HepG2 (cell line): ENCODE measurements around the gene TH. TPM values are rescaled to one million over a fixed set of nuclear protein-coding genes. Genes with fewer than 3 reads are reported as not detected.

Experiments used
- EED ChIP-seq: sonication (generic); formaldehyde crosslinking; IDR thresholded peaks from 2 replicates; pipeline ENCODE4 v1.5.0; 2020; ENCODE audit warnings: mild to moderate bottlenecking, missing genetic modification reagents
- EP300 ChIP-seq, 3 experiments: sonication (generic) in 1 of 3; formaldehyde crosslinking in 1 of 3; IDR thresholded peaks; 2 replicates each; pipeline versions ENCODE4 v1.5.1 to v1.6.1; 2011 to 2020; ENCODE audit warnings: low read depth in 2 of 3, low read length in 2 of 3, borderline replicate concordance in 1 of 3, improper control_type of control experiment in 1 of 3, mild to moderate bottlenecking in 1 of 3, missing genetic modification reagents in 1 of 3, moderate library complexity in 1 of 3
- FOSL2 ChIP-seq: sonication (generic); formaldehyde crosslinking; IDR thresholded peaks from 2 replicates; pipeline ENCODE4 v1.4.0; 2020; ENCODE audit warnings: missing genetic modification reagents
- HNRNPL ChIP-seq: fragments of 200-400 bp; formaldehyde crosslinking; IDR thresholded peaks from 2 replicates; pipeline ENCODE4 v1.6.1; 2017; ENCODE audit warnings: mild to moderate bottlenecking, low read depth, low read length
- MXD4 ChIP-seq: IDR thresholded peaks from 2 replicates; pipeline ENCODE4 v1.6.1; 2016; ENCODE audit warnings: mild to moderate bottlenecking, missing biosample characterization, missing genetic modification reagents
- NFATC3 ChIP-seq: sonication (generic); formaldehyde crosslinking; IDR thresholded peaks from 2 replicates; pipeline ENCODE4 v1.5.1; 2020; ENCODE audit warnings: mild to moderate bottlenecking, missing genetic modification reagents
- NFKBIZ ChIP-seq: IDR thresholded peaks from 2 replicates; pipeline ENCODE4 v1.6.1; 2018; ENCODE audit warnings: missing genetic modification reagents, missing compliant biosample characterization
- NR2F2 ChIP-seq: IDR thresholded peaks from 2 replicates; pipeline ENCODE4 v1.6.1; 2012; ENCODE audit warnings: low read depth, inconsistent platforms, borderline replicate concordance
- ZFX ChIP-seq: sonication (generic); formaldehyde crosslinking; IDR thresholded peaks from 2 replicates; pipeline ENCODE4 v1.4.0; 2020; ENCODE audit warnings: mild to moderate bottlenecking, low read depth, missing genetic modification reagents, moderate library complexity
- ZFY ChIP-seq: sonication (generic); formaldehyde crosslinking; IDR thresholded peaks from 2 replicates; pipeline ENCODE4 v1.4.0; 2020; ENCODE audit warnings: missing genetic modification reagents
- ZMYM3 ChIP-seq: sonication (generic); formaldehyde crosslinking; IDR thresholded peaks from 2 replicates; pipeline ENCODE4 v1.5.1; 2020; ENCODE audit warnings: mild to moderate bottlenecking, missing genetic modification reagents
- ZNF160 ChIP-seq: sonication (generic); formaldehyde crosslinking; IDR thresholded peaks from 2 replicates; pipeline ENCODE4 v1.8.0; 2022; ENCODE audit warnings: mild to moderate bottlenecking, inconsistent platforms, missing genetic modification reagents
- ZNF343 ChIP-seq: sonication (generic); formaldehyde crosslinking; IDR thresholded peaks from 2 replicates; pipeline ENCODE4 v1.4.0; 2020; ENCODE audit warnings: mild to moderate bottlenecking, missing genetic modification reagents
- ZNF841 ChIP-seq: sonication (generic); formaldehyde crosslinking; IDR thresholded peaks from 2 replicates; pipeline ENCODE4 v1.8.1; 2023; ENCODE audit warnings: missing genetic modification reagents, borderline replicate concordance
- polyA plus RNA-seq, 8 experiments: library from polyadenylated mRNA; depleted of rRNA in 3 of 8; stranded (reverse) in 7 of 8; unstranded in 1 of 8; fragments of >200 nt; fragmentation: Illumina TruSeq in 4 of 8; extraction: Trizol in 4 of 8; gene quantifications; 2 replicates each; pipeline versions ENCODE4 v1.2.1 to v1.2.3, GENCODE V29; 2011 to 2016; ENCODE audit warnings: low read depth in 4 of 8, missing spikeins in 1 of 8, mixed read lengths in 1 of 8; ENCODE audit not compliant: insufficient read depth in 1 of 8
- total RNA-seq, 5 experiments: library from RNA; depleted of rRNA; stranded (reverse); fragments of >200 nt; fragmentation: Illumina TruSeq; extraction: Trizol; gene quantifications; 2 replicates each; pipeline ENCODE4 v1.2.3, GENCODE V29; 2016; ENCODE audit warnings: low read depth in 1 of 5
- TF ChIP-seq, protein P1 (sequence below): sonication (generic); formaldehyde crosslinking; IDR thresholded peaks from 2 replicates; pipeline ENCODE4 v1.4.0; 2020; ENCODE audit warnings: mild to moderate bottlenecking, missing genetic modification reagents, borderline replicate concordance
- TF ChIP-seq, protein P2 (sequence below): sonication (generic); formaldehyde crosslinking; IDR thresholded peaks from 2 replicates; pipeline ENCODE4 v1.8.0; 2022; ENCODE audit warnings: missing genetic modification reagents, mild to moderate bottlenecking, inconsistent platforms, borderline replicate concordance
- TF ChIP-seq, protein P3 (sequence below): sonication (generic); formaldehyde crosslinking; IDR thresholded peaks from 2 replicates; pipeline ENCODE4 v1.4.0; 2020; ENCODE audit warnings: missing genetic modification reagents
- TF ChIP-seq, protein P4 (sequence below): IDR thresholded peaks from 2 replicates; pipeline ENCODE4 v1.6.1; 2016; ENCODE audit warnings: low read depth, control low read depth

The TH gene
- total and polyA plus RNA-seq, 2 of the 13 experiments (the other 11 are each of a cell fraction or from before 2014, with no cell fraction given): 0.36 TPM; not detected in 1

DNA sequence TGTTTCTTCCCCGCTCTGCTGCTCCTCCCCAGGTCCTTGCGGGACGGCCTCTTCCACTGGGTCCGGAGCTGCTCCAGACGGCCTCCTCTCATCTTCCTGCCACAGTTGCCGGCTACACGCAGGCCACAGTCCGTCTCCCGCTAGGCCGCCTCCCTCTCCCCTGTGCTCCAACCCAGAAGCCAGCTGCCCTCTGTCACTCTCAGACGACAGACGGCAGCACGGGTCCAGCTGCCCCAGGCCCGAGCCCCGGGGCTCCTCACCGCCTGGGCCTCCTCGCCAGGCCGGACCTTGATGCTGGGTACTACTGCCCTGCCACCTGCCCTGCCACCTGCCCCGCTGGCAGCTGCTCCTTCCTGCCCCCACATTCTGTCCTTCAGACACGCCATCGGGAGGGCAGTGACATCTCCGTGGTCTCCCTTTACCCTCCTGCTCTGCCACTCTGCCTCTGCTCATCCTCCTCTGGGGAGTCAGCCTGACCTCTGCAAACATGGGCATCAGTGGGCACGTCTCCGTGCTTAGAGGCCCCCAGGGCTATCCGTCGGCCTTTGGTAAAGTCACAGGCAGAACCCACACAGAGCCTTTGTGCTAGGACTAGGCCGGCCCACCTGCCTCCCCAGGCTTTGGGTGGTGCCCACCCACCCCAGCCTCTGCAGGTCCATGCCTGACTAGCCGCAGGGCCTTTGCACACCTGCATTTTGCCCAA lies 43.1 kb upstream of the TH start (continued):
- TF ChIP-seq, protein P1, sequence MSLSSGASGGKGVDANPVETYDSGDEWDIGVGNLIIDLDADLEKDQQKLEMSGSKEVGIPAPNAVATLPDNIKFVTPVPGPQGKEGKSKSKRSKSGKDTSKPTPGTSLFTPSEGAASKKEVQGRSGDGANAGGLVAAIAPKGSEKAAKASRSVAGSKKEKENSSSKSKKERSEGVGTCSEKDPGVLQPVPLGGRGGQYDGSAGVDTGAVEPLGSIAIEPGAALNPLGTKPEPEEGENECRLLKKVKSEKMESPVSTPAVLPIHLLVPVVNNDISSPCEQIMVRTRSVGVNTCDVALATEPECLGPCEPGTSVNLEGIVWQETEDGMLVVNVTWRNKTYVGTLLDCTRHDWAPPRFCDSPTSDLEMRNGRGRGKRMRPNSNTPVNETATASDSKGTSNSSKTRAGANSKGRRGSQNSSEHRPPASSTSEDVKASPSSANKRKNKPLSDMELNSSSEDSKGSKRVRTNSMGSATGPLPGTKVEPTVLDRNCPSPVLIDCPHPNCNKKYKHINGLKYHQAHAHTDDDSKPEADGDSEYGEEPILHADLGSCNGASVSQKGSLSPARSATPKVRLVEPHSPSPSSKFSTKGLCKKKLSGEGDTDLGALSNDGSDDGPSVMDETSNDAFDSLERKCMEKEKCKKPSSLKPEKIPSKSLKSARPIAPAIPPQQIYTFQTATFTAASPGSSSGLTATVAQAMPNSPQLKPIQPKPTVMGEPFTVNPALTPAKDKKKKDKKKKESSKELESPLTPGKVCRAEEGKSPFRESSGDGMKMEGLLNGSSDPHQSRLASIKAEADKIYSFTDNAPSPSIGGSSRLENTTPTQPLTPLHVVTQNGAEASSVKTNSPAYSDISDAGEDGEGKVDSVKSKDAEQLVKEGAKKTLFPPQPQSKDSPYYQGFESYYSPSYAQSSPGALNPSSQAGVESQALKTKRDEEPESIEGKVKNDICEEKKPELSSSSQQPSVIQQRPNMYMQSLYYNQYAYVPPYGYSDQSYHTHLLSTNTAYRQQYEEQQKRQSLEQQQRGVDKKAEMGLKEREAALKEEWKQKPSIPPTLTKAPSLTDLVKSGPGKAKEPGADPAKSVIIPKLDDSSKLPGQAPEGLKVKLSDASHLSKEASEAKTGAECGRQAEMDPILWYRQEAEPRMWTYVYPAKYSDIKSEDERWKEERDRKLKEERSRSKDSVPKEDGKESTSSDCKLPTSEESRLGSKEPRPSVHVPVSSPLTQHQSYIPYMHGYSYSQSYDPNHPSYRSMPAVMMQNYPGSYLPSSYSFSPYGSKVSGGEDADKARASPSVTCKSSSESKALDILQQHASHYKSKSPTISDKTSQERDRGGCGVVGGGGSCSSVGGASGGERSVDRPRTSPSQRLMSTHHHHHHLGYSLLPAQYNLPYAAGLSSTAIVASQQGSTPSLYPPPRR: peak; percentile 18; the same call in 1 of the 2 replicates
- TF ChIP-seq NFATC3: no peak
- no peak for TF ChIP-seq MXD4
- no peak for TF ChIP-seq NR2F2
- peak; percentile 93 for TF ChIP-seq HNRNPL
- no peak for TF ChIP-seq ZNF343 (CRISPR knock-in tag)
- TF ChIP-seq ZMYM3 (CRISPR knock-in tag): peak; percentile 66; the same call in 1 of the 2 replicates
- TF ChIP-seq NFKBIZ: no peak
- 0 out of 2 replicates have a peak, but pooled peaks have one; percentile 37 for TF ChIP-seq EED (CRISPR knock-in tag)
- no peak for TF ChIP-seq EP300 (IDR thresholded peaks at IDR 0.05; ENCODE audit: low read depth in 2 of 2, low read length in 2 of 2)
- TF ChIP-seq EP300 (CRISPR knock-in tag; IDR thresholded peaks at IDR 0.05; ENCODE audit: borderline replicate concordance): no peak
- TF ChIP-seq, protein P2, sequence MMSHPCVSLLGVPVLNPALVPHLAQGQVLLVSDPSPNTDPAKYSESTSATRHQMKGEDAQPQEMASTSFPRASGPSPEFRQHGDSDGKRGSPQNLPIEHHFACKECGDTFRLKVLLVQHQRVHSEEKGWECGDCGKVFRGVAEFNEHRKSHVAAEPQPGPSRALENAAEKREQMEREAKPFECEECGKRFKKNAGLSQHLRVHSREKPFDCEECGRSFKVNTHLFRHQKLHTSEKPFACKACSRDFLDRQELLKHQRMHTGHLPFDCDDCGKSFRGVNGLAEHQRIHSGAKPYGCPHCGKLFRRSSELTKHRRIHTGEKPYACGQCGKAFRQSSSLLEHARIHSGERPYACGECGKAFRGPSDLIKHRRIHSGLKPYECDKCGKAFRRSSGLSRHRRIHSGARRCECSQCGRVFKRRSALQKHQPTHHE (CRISPR knock-in tag): no peak
- TF ChIP-seq, protein P3, sequence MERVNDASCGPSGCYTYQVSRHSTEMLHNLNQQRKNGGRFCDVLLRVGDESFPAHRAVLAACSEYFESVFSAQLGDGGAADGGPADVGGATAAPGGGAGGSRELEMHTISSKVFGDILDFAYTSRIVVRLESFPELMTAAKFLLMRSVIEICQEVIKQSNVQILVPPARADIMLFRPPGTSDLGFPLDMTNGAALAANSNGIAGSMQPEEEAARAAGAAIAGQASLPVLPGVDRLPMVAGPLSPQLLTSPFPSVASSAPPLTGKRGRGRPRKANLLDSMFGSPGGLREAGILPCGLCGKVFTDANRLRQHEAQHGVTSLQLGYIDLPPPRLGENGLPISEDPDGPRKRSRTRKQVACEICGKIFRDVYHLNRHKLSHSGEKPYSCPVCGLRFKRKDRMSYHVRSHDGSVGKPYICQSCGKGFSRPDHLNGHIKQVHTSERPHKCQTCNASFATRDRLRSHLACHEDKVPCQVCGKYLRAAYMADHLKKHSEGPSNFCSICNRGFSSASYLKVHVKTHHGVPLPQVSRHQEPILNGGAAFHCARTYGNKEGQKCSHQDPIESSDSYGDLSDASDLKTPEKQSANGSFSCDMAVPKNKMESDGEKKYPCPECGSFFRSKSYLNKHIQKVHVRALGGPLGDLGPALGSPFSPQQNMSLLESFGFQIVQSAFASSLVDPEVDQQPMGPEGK (CRISPR knock-in tag): no peak
- TF ChIP-seq FOSL2: no peak
- no peak for TF ChIP-seq ZNF841
- no peak for TF ChIP-seq ZNF160 (CRISPR knock-in tag)
- TF ChIP-seq ZFY (CRISPR knock-in tag): peak; percentile 55
- TF ChIP-seq ZFX: peak; percentile 81
- TF ChIP-seq, protein P4, sequence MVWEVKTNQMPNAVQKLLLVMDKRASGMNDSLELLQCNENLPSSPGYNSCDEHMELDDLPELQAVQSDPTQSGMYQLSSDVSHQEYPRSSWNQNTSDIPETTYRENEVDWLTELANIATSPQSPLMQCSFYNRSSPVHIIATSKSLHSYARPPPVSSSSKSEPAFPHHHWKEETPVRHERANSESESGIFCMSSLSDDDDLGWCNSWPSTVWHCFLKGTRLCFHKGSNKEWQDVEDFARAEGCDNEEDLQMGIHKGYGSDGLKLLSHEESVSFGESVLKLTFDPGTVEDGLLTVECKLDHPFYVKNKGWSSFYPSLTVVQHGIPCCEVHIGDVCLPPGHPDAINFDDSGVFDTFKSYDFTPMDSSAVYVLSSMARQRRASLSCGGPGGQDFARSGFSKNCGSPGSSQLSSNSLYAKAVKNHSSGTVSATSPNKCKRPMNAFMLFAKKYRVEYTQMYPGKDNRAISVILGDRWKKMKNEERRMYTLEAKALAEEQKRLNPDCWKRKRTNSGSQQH (CRISPR knock-in tag): no peak
